GM12872 (cell line): ENCODE results near the gene AGER.

Source experiments
- TF ChIP-seq, protein P1 (sequence below): IDR thresholded peaks from 3 replicates; pipeline ENCODE4 v1.5.1; 2011; ENCODE audit warnings: low read depth, mild to moderate bottlenecking, low read length, moderate library complexity; ENCODE audit not compliant: insufficient read depth

Gene AGER

DNA sequence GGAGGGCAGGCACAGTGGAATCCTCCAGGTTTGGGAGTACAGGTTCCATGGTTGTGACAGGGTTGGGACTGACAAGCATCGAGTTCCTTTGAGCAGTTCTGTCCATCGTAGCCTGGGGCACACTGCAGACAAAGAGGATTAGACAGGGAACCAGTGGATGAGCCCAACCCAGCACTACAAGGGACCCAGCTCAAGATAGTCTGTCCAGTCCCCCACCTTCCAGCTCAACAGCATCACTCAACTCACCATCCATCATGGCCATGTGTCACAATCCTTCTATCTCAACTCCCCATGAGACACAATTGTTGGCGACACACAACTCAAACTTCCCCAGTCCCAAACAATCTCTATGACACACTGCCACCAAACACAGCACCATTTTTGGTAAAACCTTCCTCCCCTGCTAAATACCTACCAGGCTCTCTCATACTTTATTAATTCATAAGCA, 20.2 kb upstream of the AGER start:
- TF ChIP-seq, protein P1, sequence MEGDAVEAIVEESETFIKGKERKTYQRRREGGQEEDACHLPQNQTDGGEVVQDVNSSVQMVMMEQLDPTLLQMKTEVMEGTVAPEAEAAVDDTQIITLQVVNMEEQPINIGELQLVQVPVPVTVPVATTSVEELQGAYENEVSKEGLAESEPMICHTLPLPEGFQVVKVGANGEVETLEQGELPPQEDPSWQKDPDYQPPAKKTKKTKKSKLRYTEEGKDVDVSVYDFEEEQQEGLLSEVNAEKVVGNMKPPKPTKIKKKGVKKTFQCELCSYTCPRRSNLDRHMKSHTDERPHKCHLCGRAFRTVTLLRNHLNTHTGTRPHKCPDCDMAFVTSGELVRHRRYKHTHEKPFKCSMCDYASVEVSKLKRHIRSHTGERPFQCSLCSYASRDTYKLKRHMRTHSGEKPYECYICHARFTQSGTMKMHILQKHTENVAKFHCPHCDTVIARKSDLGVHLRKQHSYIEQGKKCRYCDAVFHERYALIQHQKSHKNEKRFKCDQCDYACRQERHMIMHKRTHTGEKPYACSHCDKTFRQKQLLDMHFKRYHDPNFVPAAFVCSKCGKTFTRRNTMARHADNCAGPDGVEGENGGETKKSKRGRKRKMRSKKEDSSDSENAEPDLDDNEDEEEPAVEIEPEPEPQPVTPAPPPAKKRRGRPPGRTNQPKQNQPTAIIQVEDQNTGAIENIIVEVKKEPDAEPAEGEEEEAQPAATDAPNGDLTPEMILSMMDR, result no peak

DNA sequence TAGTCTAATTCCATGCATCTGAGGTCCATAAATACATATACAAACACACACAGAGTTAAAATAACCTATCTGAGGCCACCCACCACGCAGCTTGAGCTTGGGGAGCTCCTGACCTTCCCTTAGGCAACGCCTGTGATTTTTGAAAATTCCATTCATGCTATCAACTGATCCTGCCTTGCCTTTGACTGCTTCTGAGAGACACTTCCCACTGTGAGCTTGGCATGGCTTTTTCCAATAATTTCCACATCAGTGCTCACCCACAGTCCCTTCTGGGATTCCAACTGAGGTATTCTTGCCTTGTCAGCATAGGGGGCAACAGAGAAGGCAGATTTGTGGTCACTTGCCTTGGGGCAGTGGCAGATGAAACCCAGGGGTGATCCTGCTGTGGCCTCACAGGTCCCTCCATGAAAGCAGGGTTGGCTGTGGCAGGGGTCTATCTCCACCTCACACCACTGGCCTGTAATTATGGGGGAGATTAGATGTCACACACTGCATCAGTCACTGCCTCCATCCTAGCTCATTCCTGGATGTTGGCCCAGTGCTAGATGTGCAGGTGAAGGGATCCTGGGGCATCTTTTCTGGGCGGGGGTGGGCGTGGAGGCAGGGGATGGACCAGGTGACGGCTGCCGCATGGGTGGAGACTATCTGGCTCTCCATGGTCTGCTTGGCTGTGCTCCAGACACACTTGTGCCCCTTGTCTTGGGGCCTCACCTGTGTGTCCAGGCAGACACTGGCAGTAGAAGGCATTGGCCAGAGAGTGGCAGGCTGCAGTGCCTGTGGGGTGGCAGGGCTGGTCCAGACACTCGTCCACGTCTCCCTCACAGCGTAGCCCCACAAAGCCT, 19.6 kb upstream of the AGER start:
- TF ChIP-seq, protein P1, result no peak

DNA sequence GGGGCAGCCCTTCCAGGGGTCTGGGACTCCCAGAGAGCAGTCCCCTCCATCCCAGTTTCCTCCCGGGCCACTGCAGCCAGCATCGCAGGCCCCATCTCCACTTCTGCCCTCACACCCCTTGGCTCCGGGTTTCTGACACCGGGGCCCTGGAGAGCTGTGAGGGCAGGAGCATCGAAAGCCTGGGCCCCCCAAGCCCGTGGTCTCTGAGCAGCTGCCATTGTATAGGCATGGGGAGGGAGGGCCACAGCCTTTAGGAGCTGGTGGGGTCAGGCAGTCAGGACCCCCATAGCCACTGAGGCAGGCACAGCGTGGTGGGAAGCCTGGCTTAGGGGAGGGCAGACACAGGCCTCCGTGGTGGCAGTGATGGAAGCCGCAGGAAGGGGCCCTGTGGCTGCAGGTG, 18.1 kb upstream of the AGER start:
- TF ChIP-seq, protein P1, result no peak

DNA sequence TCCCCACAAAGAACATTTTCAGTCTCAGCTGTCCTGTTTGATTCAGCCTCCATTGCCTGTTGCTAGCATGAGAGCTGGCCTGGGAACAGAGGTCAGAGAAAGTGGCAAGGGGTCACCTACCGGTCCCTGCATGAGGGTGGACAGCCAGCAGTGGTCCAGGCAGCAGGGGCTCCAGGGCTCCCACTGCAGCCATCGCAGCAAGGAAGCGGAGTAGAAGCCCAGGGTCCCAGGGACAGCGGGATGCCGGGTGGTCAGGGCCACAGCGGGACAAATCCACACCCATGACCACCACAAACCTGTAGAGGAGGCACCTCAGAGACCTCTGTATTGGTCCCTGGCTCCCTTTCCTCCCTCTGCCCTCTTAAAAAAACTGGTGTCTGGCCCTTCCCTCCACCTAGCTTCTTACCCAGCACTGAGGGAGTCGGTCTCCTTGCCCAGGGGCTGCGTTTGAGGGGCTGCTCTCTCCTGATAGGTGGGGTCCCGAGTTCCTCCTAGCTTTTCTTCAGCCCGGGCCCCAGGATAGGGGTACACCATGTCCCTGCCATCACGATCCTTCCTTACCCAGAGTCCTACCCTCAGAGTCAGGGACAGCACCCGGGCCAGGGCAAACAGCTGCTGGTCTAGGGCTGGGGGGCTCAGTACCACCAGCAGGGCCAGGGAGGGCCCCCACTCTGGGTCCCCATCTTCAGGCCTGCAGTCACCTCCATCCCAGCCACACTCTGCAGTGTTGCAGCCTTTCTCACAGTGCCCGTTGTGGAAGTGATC, 16.8 kb upstream of the AGER start:
- TF ChIP-seq, protein P1, result no peak

DNA sequence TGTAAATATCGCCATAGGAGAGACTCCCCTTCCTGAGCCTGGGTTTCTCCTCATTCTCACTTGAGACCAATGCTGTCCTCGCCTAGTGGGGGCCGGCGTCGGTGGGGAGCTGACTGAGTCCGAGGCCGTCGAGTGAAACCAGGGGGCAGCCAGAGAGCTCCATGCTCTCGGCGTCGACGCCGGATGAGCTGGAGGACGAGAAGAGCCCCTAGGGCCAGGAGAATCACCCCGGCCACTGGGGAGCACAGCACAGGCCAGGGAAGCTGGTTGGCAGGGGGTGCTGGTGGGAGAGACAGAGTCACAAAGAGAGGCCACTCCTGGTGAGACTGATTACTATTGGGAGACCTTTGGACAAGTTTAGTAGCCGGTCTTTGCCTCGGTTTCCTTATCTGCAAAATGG, 14.8 kb upstream of the AGER start:
- TF ChIP-seq, protein P1, result no peak

DNA sequence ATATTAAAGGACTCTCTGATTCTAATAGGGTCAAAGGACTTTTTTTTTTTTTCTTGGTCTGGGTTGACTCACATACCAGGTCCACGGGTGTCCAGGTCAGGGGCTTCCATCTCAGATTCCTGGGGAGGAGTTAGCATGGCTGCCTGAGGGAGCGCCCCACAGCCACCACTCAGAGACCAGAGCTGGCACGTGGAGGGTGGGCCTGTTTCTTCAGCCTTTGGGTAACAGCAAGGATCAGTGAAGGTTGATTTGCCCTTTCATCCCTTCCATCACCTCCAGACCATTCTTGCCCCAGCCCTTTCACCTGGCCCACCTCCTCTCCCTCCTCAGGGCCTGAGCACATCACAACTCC, 14.3 kb upstream of the AGER start:
- TF ChIP-seq, protein P1, result no peak
